Skeletal muscle tissue (tissue), 4 donors: ENCODE measurements around the gene LCORL. TPM values are rescaled to one million over a fixed set of nuclear protein-coding genes. Genes with fewer than 3 reads are reported as not detected.

Source experiments
- H3K27ac ChIP-seq: one replicate; pipeline ENCODE4 v1.7.0; 2013; ENCODE audit warnings: mild to moderate bottlenecking, low read depth, low read length, inconsistent platforms
- H3K27me3 ChIP-seq, 3 donors: one replicate each; pipeline ENCODE4 v1.7.0; 2013; ENCODE audit warnings: low read length in 3 of 3; ENCODE audit not compliant: control insufficient read depth in 3 of 3, insufficient read depth in 3 of 3
- H3K36me3 ChIP-seq, 3 donors: one replicate each; pipeline ENCODE4 v1.7.0; 2013; ENCODE audit warnings: low read length in 3 of 3; ENCODE audit not compliant: control insufficient read depth in 3 of 3, insufficient read depth in 3 of 3
- H3K4me1 ChIP-seq, 3 donors: one replicate each; pipeline ENCODE4 v1.7.0; 2013; ENCODE audit warnings: low read length in 3 of 3, mild to moderate bottlenecking in 3 of 3; ENCODE audit not compliant: control insufficient read depth in 3 of 3, insufficient read depth in 3 of 3
- H3K4me3 ChIP-seq, 3 donors: one replicate each; pipeline ENCODE4 v1.7.0; 2013; ENCODE audit warnings: low read length in 3 of 3
- H3K9ac ChIP-seq, 3 donors: one replicate each; pipeline ENCODE4 v1.7.0; 2013; ENCODE audit warnings: low read length in 3 of 3, mild to moderate bottlenecking in 3 of 3, moderate library complexity in 2 of 3, low read depth in 1 of 3
- H3K9me3 ChIP-seq, 3 donors: one replicate each; pipeline ENCODE4 v1.7.0; 2013; ENCODE audit warnings: low read length in 3 of 3; ENCODE audit not compliant: control insufficient read depth in 3 of 3
- total RNA-seq: library from RNA; depleted of rRNA; stranded (reverse); fragments of >200 nt; gene quantifications from one replicate; pipeline ENCODE4 v1.2.3, GENCODE V29; 2014
- donor health status: Osteomylitis.

Gene LCORL
- total RNA-seq, 1 donor from 2014 or later, result 12.5 TPM

GRCh38 chr4:17941731-17942130, 79.8 kb downstream of the LCORL start:
- H3K9ac ChIP-seq, result no peak overlapping the region
- H3K4me3 ChIP-seq, result no peak overlapping the region
- no peaks in the 10 kb centered on the region for H3K27me3 ChIP-seq
- no peaks in the 10 kb centered on the region for H3K36me3 ChIP-seq
- H3K4me1 ChIP-seq, result no peaks in the 10 kb centered on the region
- H3K27ac ChIP-seq, result no peak overlapping the region
- H3K9me3 ChIP-seq, result no peaks in the 10 kb centered on the region

GRCh38 chr4:17939054-17939453, 82.5 kb downstream of the LCORL start:
- no peak overlapping the region for H3K27ac ChIP-seq
- H3K36me3 ChIP-seq, result no peaks in the 10 kb centered on the region

DNA sequence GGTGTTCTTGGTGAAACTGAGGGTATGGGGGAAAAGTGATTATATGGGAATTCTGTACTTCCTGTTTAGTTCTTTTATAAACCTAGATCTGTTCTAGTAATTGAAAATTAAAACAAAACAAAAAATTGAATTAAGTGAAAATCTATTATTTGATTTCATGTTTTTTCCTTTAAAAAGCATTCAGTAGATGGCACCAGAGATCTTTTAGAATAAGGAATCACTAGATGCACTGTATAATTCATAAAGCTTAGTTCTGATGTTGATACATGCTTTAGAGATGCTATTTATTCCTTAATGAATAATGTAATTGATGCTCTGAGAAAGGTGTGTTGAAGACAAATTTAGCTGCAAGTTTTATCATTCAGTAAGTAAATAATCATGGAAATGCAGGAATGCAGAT, 87.3 kb downstream of the LCORL start:
- H3K27me3 ChIP-seq, result no peaks in the 10 kb centered on the region

More at GRCh38 chr4:17939054-17939453, 82.5 kb downstream of the LCORL start:
- Histone ChIP-seq H3K4me1 (no peaks in the 10 kb centered on the region), H3K9ac (no peak overlapping the region), H3K27me3 (no peaks in the 10 kb centered on the region), H3K9me3 (no peaks in the 10 kb centered on the region), H3K4me3 (no peak overlapping the region)

GRCh38 chr4:17933126-17933525, 88.4 kb downstream of the LCORL start:
- Histone ChIP-seq H3K9ac (no peak overlapping the region), H3K4me3 (no peak overlapping the region), H3K4me1 (no peaks in the 10 kb centered on the region), H3K27ac (no peak overlapping the region), H3K36me3 (no peaks in the 10 kb centered on the region), H3K9me3 (peaks cover 0 to 3% (median 0%) of the 10 kb centered on the region in 3 donors), H3K27me3 (no peaks in the 10 kb centered on the region)

More for the DNA sequence above, 87.3 kb downstream of the LCORL start:
- Histone ChIP-seq H3K9ac (no peak overlapping the region), H3K36me3 (no peaks in the 10 kb centered on the region), H3K27ac (no peak overlapping the region), H3K9me3 (peaks cover 0 to 3% (median 0%) of the 10 kb centered on the region in 3 donors), H3K4me1 (no peaks in the 10 kb centered on the region), H3K4me3 (no peak overlapping the region)

DNA sequence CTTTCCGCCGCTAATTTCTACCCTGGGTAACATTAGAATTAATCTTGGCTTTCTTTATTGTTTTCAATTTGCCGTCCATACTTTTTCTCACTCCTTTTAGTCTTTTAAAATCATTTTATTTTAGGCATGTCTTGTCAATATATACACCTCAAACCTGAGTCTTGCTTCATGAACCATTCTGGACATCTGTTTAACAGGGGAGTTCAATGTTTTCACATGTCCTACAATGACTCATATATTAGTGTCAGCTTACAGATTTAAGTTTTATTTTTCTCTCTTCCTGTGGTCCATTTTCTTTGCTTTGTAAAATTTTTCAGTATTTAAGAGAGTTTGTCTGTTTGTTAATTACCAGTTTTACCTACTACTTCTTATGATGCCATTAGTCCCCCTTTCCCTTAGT, 89.5 kb downstream of the LCORL start:
- H3K36me3 ChIP-seq, result no peaks in the 10 kb centered on the region
- no peaks in the 10 kb centered on the region for H3K4me1 ChIP-seq
- no peak overlapping the region for H3K9ac ChIP-seq
- H3K9me3 ChIP-seq, result peaks cover 0 to 3% (median 0%) of the 10 kb centered on the region in 3 donors
- H3K4me3 ChIP-seq, result no peak overlapping the region
- no peak overlapping the region for H3K27ac ChIP-seq
- no peaks in the 10 kb centered on the region for H3K27me3 ChIP-seq

DNA sequence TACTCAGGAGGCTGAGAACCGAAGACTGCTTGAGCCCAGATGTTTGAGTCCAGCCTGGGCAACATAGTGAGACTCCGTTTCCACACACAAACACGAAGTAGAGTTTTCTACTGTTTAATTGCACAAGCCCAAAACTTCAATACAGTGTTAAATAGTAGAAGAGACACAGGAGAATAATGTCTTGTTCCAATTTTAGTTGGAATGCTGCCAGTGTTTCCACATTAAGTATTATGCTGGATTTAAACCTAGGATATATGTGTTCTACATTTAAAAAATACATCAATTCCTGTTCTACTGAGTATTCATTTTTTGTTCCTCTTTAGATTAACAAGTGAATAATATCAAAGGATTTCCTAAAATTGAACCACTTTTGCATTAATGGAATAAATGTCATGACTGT, 91.3 kb downstream of the LCORL start:
- no peaks in the 10 kb centered on the region for H3K4me1 ChIP-seq

GRCh38 chr4:17924189-17924588, 97.4 kb downstream of the LCORL start:
- Histone ChIP-seq H3K27ac (no peak overlapping the region), H3K4me3 (no peak overlapping the region), H3K27me3 (no peaks in the 10 kb centered on the region), H3K36me3 (no peaks in the 10 kb centered on the region), H3K9me3 (no peaks in the 10 kb centered on the region), H3K4me1 (no peaks in the 10 kb centered on the region), H3K9ac (no peak overlapping the region)

More for the DNA sequence above, 91.3 kb downstream of the LCORL start:
- Histone ChIP-seq H3K4me3 (no peak overlapping the region), H3K36me3 (no peaks in the 10 kb centered on the region), H3K27me3 (no peaks in the 10 kb centered on the region), H3K27ac (no peak overlapping the region), H3K9me3 (peaks cover 0 to 3% (median 0%) of the 10 kb centered on the region in 3 donors), H3K9ac (no peak overlapping the region)

GRCh38 chr4:17921451-17921850, 100.1 kb downstream of the LCORL start:
- Histone ChIP-seq H3K36me3 (no peaks in the 10 kb centered on the region), H3K4me1 (no peaks in the 10 kb centered on the region), H3K4me3 (no peak overlapping the region), H3K27me3 (no peaks in the 10 kb centered on the region), H3K9ac (no peak overlapping the region), H3K9me3 (no peaks in the 10 kb centered on the region), H3K27ac (no peak overlapping the region)

GRCh38 chr4:17920681-17921080, 100.9 kb downstream of the LCORL start:
- Histone ChIP-seq H3K27me3 (no peaks in the 10 kb centered on the region), H3K27ac (no peak overlapping the region), H3K9me3 (no peaks in the 10 kb centered on the region), H3K4me1 (no peaks in the 10 kb centered on the region), H3K36me3 (no peaks in the 10 kb centered on the region), H3K4me3 (no peak overlapping the region), H3K9ac (no peak overlapping the region)

DNA sequence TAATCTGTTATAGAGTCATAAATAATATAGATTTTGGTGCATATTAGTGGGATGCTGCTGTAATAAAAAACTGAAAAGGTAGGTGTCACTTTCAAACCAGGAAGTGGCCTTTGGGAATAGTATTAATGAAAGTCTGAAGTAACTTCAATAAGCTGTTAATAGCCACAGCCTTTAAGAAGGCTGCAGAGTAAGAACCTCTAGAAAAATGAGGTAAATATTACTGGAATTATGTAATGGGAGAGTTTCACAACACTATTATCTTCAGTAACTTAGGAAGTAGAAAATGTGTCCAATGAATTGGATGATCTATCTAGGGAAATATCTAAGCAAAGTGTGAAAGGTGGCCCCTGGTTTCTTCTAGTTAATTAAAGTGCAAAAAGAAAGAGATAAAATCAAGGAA, 106.1 kb downstream of the LCORL start:
- Histone ChIP-seq H3K4me1 (no peaks in the 10 kb centered on the region), H3K4me3 (no peak overlapping the region), H3K36me3 (peaks cover 0 to 6% (median 3%) of the 10 kb centered on the region in 3 donors), H3K9ac (no peak overlapping the region), H3K27ac (no peak overlapping the region), H3K9me3 (no peaks in the 10 kb centered on the region), H3K27me3 (no peaks in the 10 kb centered on the region)

DNA sequence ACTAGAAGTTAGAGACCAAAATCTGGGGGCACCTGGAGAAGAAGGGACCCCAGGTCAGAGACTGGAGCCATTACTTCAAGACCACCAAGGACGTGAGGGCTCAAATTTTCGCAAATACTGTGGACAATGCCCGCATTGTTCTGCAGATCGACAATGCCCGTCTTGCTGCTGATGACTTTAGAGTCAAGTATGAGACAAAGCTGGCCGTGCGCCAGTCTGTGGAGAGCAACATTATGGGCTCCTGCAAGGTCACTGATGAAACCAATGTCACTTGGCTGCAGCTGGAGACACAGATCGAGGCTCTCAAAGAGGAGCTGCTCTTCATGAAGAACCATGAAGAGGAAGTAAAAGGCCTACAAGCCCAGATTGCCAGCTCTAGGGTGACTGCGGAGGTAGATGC, 109.5 kb downstream of the LCORL start:
- Histone ChIP-seq H3K9me3 (no peaks in the 10 kb centered on the region), H3K36me3 (peaks cover 0 to 6% (median 3%) of the 10 kb centered on the region in 3 donors), H3K27me3 (no peaks in the 10 kb centered on the region), H3K9ac (no peak overlapping the region), H3K4me3 (no peak overlapping the region), H3K4me1 (no peaks in the 10 kb centered on the region), H3K27ac (no peak overlapping the region)
